Stimulated activated CD4-positive, alpha-beta T cell treated with anti-CD3 and anti-CD28 coated beads, Interleukin-2, amount 100 ng/mL, for 48 hours (primary cell): ENCODE measurements around the gene IFNG-AS1.

Source experiments
- DNase-seq, 2 donors: peaks; one replicate each; pipeline ENCODE4 v3.0.0-alpha.2; 2020

IFNG-AS1 gene

GRCh38 chr12:67989184-67989920, at the start of gene IFNG-AS1:
IFNG-AS1 (plus strand) TSS chr12:67989447.
- DNase-seq, result no peak

DNA sequence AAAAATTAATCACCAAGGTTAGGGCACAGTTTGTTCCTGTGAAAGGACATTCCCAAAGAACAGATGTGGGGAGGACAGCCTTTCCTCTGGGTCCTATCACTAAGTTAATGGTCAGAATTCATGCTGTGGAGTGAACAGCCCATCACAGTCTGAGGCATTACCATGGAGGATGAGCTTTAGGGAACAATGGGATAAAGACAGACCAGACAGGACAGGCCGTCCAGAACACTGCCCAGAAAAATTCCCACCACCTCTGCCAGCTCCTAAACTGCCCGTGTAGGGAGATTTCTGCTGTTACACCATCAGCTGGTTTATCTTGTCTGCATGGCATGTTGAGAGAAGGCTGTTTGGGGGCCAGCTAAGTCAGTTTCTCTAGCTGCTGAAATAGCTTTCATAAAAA, 49.6 kb upstream of the IFNG-AS1 start:
- DNase-seq, result no peak

GRCh38 chr12:67940780-67941243, 48.4 kb upstream of the IFNG-AS1 start:
- no peak for DNase-seq

GRCh38 chr12:67942724-67943123, 46.5 kb upstream of the IFNG-AS1 start:
- no peak for DNase-seq

DNA sequence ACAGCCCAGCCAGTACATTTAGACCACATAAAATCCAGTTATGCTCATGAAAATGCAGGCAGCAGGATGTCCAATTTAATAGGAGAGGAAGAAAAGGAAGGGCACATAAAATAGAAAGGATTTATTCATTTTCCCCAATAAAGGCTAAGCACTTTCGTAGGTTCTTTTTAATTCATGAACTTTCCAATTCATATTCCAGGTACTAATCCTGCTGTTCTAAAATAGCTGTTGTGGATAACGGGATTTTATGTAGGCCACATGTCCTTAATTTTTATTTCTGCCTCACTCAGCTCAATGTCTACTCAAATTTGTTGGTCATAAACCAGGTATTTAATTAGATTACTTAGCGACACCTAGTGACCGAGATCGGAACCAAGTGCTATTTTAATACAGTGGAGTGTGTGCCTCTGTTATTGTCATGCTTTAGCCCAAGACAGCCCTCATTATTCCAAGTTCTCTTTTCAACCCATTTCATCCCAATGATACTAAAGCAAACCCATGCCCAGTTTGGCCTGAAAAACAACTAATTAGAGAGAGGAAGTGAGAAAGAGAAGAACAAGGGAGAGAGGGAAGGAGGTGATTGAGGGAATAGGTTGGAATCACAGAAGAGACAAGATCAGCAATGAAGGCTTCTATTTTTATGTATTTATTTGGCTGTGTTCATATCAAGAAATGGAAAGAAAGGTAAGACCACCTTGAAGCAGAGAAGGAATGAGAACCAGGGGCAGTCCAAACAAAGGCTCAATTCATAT, 45.9 kb upstream of the IFNG-AS1 start:
- DNase-seq, result peak; percentile 58 to 72

DNA sequence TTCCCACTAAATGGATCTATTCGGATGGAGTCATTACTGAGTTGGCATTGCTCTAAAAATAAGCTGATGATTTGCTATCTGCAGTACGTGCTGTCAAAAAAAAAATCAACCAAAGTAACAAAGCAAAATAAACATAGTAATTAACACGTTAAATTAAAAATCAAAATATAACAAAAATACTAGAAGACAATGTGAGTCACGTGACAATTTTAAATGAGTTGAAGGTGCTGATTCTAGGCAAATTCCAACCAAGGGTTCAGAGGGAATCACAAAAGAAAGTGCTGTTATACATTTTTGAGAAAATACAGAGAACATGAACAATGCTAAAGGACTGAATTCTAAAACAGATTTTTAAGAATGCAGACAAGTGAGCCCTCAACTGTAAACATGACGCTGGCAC, 45.2 kb upstream of the IFNG-AS1 start:
- no peak for DNase-seq

- DNase-seq, result no peak
These were observed 36.5 kb upstream of the IFNG-AS1 start for GRCh38 chr12:67952787-67953186.

- no peak for DNase-seq
These were observed 31.9 kb upstream of the IFNG-AS1 start for GRCh38 chr12:67957383-67957782.

- no peak for DNase-seq
These were observed 31.1 kb upstream of the IFNG-AS1 start for GRCh38 chr12:67958187-67958586.

DNA sequence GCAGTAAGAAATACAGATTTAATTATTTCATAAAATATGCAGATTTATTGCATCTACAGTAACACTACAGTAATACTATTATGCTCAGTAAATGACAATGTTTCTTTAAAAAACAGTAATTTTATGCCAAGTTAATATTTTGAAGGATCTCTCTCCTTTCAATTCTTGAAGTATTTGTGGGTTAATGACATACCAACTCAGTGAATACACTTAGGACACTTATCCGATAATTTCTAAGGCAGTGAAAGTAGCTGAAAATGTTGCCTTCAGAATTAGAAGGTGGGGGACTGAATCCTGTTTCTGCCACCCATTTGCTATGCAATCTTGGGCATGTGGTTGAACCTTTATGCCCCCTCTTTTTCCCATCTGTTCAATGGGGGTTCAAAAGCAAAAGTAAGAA, 24.8 kb upstream of the IFNG-AS1 start:
- DNase-seq, result no peak

GRCh38 chr12:67966560-67966959, 22.7 kb upstream of the IFNG-AS1 start:
- DNase-seq, result no peak

- no peak for DNase-seq
These were observed 20.9 kb upstream of the IFNG-AS1 start for GRCh38 chr12:67968321-67968720.

- no peak for DNase-seq
These were observed 20.5 kb upstream of the IFNG-AS1 start for GRCh38 chr12:67968725-67969124.

GRCh38 chr12:67969134-67969802, 20.0 kb upstream of the IFNG-AS1 start:
- DNase-seq, result no peak

DNA sequence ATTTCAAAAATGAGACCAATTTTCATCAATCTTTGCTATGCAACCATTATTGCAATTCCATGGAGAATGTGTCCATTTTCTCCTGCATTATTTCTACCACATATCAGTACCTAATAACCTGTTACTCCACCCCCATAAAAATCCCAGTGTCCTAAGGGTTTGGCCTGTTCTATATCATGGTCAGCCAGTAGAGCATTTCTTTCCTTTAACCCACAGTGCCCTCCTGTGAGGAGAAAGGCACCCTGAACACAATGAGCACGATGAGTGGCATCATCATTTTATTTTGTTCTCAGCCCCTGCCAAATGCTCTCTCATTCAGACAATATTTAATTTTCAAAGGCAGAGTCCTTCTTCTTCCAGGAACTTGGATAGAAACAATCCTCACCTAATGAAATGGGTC, 11.6 kb upstream of the IFNG-AS1 start:
- DNase-seq, result no peak

GRCh38 chr12:67980391-67980790, 8.9 kb upstream of the IFNG-AS1 start:
- DNase-seq, result no peak

DNA sequence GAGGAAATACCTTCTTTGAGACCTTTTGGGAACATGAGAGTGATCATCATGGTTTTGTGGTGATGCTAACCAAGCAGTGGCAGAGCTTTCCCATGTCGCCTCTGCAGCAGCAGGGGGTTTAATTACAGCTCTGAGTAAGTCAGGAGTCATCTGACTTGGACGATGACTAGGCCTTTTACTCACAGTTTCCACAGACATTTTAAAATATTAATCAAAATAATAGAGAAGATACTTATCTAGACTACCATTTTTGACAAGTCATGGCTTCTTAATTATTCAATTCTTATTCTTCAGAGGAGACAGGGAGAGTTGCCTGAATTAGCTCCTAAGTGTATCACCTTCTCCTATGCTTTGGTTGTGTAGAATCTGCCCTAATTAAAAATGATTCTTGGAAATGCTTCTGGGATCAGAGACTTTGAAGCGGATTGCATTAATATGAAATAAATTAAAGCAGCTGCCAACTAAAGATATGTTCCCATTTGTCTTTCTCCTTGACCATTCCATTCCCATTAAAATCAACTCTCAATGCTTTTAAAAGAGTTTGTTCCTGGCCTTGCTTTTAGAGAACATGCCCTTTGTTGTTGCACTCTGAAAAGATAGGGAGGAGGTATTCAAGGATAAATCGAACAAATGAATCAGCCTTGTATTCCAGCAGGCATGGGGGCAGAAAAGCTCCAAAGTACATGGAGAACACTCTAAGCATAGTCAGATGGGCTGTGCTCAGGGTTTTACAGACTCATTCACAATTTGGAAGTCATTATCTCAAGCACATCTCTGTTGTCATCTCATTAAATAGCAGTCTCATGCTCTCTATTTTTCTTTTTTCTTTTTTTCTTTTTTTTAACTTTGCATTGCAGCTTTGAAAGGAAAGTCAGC, 7.7 kb upstream of the IFNG-AS1 start:
- DNase-seq, result no peak

GRCh38 chr12:67982164-67982563, 7.1 kb upstream of the IFNG-AS1 start:
- DNase-seq, result no peak

DNA sequence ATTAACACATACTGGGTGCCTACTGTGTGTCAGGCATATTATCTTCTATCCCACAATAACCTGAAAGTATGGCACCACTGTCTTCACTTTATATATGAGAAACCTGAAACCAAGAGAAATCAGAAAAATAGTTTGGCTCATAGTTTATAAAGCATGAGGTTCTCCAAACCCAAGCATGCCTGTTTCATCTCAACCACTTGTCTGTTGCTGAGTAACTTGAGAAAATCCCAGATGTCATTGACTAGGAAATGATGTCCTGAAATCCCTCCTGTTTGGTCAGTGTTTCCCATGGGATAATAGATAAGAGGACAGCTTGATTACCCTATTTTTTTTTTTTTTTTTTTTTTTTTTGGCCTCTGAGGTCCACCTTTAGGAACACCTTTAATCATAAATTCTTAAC, 2.6 kb upstream of the IFNG-AS1 start:
- no peak for DNase-seq

GRCh38 chr12:67988601-67989021, 636 bp upstream of the IFNG-AS1 start:
- no peak for DNase-seq

GRCh38 chr12:67991158-67991557, 1.9 kb downstream of the IFNG-AS1 start:
- DNase-seq, result no peak

- no peak for DNase-seq
These were observed 3.9 kb downstream of the IFNG-AS1 start for GRCh38 chr12:67993143-67993542.

GRCh38 chr12:67994046-67994445, 4.8 kb downstream of the IFNG-AS1 start:
- no peak for DNase-seq
